Tibial artery (tissue), 4 donors: ENCODE results near the gene VPS8.
A peak's percentile ranks its signal among the peaks of the same experiment; 100 is the strongest.

Experiments
- DNase-seq, 2 donors: peaks; one replicate each; pipeline ENCODE4 v3.0.0-alpha.2; 2019
- H3K27ac ChIP-seq, 2 donors: fragments of 200-600 bp; sonication (generic) in 1 of 2; 1 replicate in 1 of 2; 2 replicates in 1 of 2; pipeline ENCODE4 v1.5.1; 2018 to 2019; ENCODE audit warnings: mild to moderate bottlenecking in 1 of 2
- H3K27me3 ChIP-seq, 2 donors: fragments of 200-600 bp; sonication (generic) in 1 of 2; one replicate each; pipeline versions ENCODE4 v1.5.1 to v1.6.0; 2016 to 2019
- H3K36me3 ChIP-seq, 3 donors: fragments of 200-600 bp; sonication (generic) in 2 of 3; one replicate each; pipeline ENCODE4 v1.5.1; 2016 to 2019; ENCODE audit warnings: mild to moderate bottlenecking in 2 of 3
- H3K4me1 ChIP-seq, 4 donors: fragments of 200-600 bp; sonication (generic) in 2 of 4; 1 replicate in 3 of 4; 2 replicates in 1 of 4; pipeline ENCODE4 v1.5.1; 2016 to 2019
- H3K4me3 ChIP-seq, 2 donors: fragments of 200-600 bp; sonication (generic) in 1 of 2; 1 replicate in 1 of 2; 2 replicates in 1 of 2; pipeline ENCODE4 v1.5.1; 2018 to 2019; ENCODE audit warnings: mild to moderate bottlenecking in 2 of 2
- H3K9me3 ChIP-seq, 3 donors: fragments of 200-600 bp; sonication (generic) in 1 of 3; one replicate each; pipeline ENCODE4 v1.5.1; 2016 to 2019
- CTCF ChIP-seq, 2 experiments: fragments of 200-600 bp in 1 of 2; fragments of 450-650 bp in 1 of 2; IDR thresholded peaks; one replicate each; pipeline ENCODE4 v1.5.1; 2017 to 2019; ENCODE audit warnings: antibody characterized with exemption in 2 of 2, mild to moderate bottlenecking in 1 of 2, moderate library complexity in 1 of 2
- intact Hi-C: fragments of 100-400 bp; cut with DNase I; formaldehyde crosslinking; loops from one replicate; pipeline ENCODE4 v1.15.0; 2023; ENCODE audit warnings: low total_unique reads

VPS8 gene

DNA sequence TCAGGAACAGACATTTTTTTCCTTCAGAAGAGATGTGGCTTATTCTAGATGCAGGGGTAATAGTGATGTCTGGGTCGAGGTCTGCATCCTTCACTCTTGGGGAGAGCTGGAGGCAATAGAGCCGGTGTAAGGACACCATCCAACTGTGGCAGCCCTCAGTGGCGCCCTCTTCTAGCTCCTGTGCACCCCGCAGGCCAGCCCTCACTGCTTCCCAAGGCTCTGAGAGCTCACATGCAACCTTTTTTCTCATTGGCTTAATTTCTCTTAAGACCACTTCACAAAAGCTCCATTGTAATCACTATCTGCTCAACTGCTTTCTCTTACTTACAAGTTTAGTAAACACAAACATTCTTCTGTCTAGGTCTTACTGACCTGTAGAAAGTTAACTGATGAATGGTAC lies 3.9 kb upstream of the VPS8 start:
- H3K36me3 ChIP-seq: no peaks in the 10 kb centered on the region
- intact Hi-C loops: no loop called here
- no peaks in the 10 kb centered on the region for H3K9me3 ChIP-seq
- no peak overlapping the region for H3K27ac ChIP-seq
- H3K4me3 ChIP-seq: no peak overlapping the region
- TF ChIP-seq CTCF (IDR thresholded peaks at IDR 0.05): no peak
- H3K27me3 ChIP-seq: peaks cover 0 to 3% of the 10 kb centered on the region in 2 donors
- DNase-seq: no peak
- peaks cover 0 to 6% (median 5%) of the 10 kb centered on the region in 4 donors for H3K4me1 ChIP-seq

GRCh38 chr3:184810146-184810545 lies 1.8 kb upstream of the VPS8 start:
- H3K27me3 ChIP-seq: no peaks in the 10 kb centered on the region
- no peaks in the 10 kb centered on the region for H3K36me3 ChIP-seq
- no peak overlapping the region for H3K4me3 ChIP-seq
- no peak for TF ChIP-seq CTCF (IDR thresholded peaks at IDR 0.05)
- peaks cover 0 to 9% (median 8%) of the 10 kb centered on the region in 4 donors for H3K4me1 ChIP-seq
- no peak overlapping the region for H3K27ac ChIP-seq
- intact Hi-C loops: no loop called here
- no peaks in the 10 kb centered on the region for H3K9me3 ChIP-seq
- DNase-seq: no peak

DNA sequence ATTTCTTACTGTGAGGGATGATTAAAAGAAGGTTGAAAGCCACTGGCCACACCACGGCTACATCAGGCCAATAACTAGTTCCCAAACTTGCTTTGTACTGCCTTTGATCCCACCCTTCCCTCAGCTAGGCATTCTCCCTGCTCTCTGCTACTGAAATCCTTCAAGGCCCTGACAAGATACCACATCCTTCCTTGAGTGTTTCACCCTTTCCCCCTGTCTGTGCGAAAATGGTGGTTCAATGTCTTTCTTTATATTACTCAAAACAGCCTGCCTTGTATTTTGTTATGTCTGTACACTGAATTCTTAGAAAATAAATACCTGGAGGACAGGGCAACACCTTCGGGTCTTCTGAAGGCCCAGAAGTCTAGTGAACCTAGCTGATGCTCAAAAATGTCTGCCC lies 932 bp upstream of the VPS8 start:
- H3K27ac ChIP-seq: no peak overlapping the region

GRCh38 chr3:184811663-184811998 lies 335 bp upstream of the VPS8 start:
- H3K36me3 ChIP-seq: no peaks in the 10 kb centered on the region
- intact Hi-C loops: no loop called here
- peak overlapping the region; percentile 78 to 91 for H3K4me3 ChIP-seq
- peak overlapping the region in 1 of 2 donors; percentile 77 for H3K27ac ChIP-seq
- no peaks in the 10 kb centered on the region for H3K9me3 ChIP-seq
- H3K4me1 ChIP-seq: peaks cover 0 to 9% (median 8%) of the 10 kb centered on the region in 4 donors
- TF ChIP-seq CTCF (IDR thresholded peaks at IDR 0.05): no peak
- DNase-seq: no peak
- H3K27me3 ChIP-seq: no peaks in the 10 kb centered on the region

More for the DNA sequence above, 932 bp upstream of the VPS8 start:
- H3K9me3 ChIP-seq: no peaks in the 10 kb centered on the region
- no peak for DNase-seq
- intact Hi-C loops: no loop called here
- no peaks in the 10 kb centered on the region for H3K36me3 ChIP-seq
- TF ChIP-seq CTCF (IDR thresholded peaks at IDR 0.05): no peak
- no peak overlapping the region for H3K4me3 ChIP-seq
- H3K27me3 ChIP-seq: no peaks in the 10 kb centered on the region
- peaks cover 0 to 9% (median 8%) of the 10 kb centered on the region in 4 donors for H3K4me1 ChIP-seq

GRCh38 chr3:184812662-184813042 lies 686 bp downstream of the VPS8 start:
- peaks cover 0 to 9% (median 8%) of the 10 kb centered on the region in 4 donors for H3K4me1 ChIP-seq
- intact Hi-C loops: no loop called here
- no peaks in the 10 kb centered on the region for H3K9me3 ChIP-seq
- TF ChIP-seq CTCF (IDR thresholded peaks at IDR 0.05): no peak
- peak overlapping the region; percentile 78 to 91 for H3K4me3 ChIP-seq
- no peak for DNase-seq
- no peaks in the 10 kb centered on the region for H3K27me3 ChIP-seq
- peak overlapping the region; percentile 74 to 77 for H3K27ac ChIP-seq
- no peaks in the 10 kb centered on the region for H3K36me3 ChIP-seq

GRCh38 chr3:184813357-184813756 lies 1.4 kb downstream of the VPS8 start:
- Histone ChIP-seq H3K4me3 (peak overlapping the region in 1 of 2 donors; percentile 78), H3K4me1 (peaks cover 0 to 9% (median 8%) of the 10 kb centered on the region in 4 donors)

More at GRCh38 chr3:184813357-184813756, 1.4 kb downstream of the VPS8 start:
- DNase-seq: no peak
- intact Hi-C loops: no loop called here
- no peak overlapping the region for H3K27ac ChIP-seq
- no peak for TF ChIP-seq CTCF (IDR thresholded peaks at IDR 0.05)
- no peaks in the 10 kb centered on the region for H3K36me3 ChIP-seq
- no peaks in the 10 kb centered on the region for H3K9me3 ChIP-seq
- no peaks in the 10 kb centered on the region for H3K27me3 ChIP-seq
